ENCODE results near the gene LRRC4.

- no peak for TF ChIP-seq POLR2A (IDR thresholded peaks at IDR 0.05; ENCODE audit: low read depth, low read length)
- no peak for TF ChIP-seq CTCF (IDR thresholded peaks at IDR 0.05; ENCODE audit: extremely low read depth in 1 of 2, insufficient read depth in 1 of 2, low read depth in 1 of 2, low read length in 2 of 2)
- TF ChIP-seq, protein P1, sequence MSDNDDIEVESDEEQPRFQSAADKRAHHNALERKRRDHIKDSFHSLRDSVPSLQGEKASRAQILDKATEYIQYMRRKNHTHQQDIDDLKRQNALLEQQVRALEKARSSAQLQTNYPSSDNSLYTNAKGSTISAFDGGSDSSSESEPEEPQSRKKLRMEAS (IDR thresholded peaks at IDR 0.05; ENCODE audit: insufficient read depth, insufficient read length) = no peak
- TF ChIP-seq EZH2 (IDR thresholded peaks at IDR 0.05; ENCODE audit: borderline replicate concordance, low read depth, low read length, severe bottlenecking) = no peak
- TF ChIP-seq MYC (IDR thresholded peaks at IDR 0.05; ENCODE audit: low read depth, low read length) = no peak
Observed at GRCh38 chr7:128000854-128001265, 30.4 kb downstream of the LRRC4 start.
